PC-9 (cell line): ENCODE results near the gene LRRC3C.

Experiments used
- CTCF ChIP-seq: fragments of 200-600 bp; sonication (generic); conservative IDR thresholded peaks from 2 replicates; pipeline ENCODE4 v1.6.1; 2017; ENCODE audit warnings: mixed run types, antibody characterized with exemption, mild to moderate bottlenecking, moderate library complexity
- EZH2 ChIP-seq: fragments of 200-600 bp; sonication (generic); IDR thresholded peaks from 2 replicates; pipeline ENCODE4 v1.8.0; 2017; ENCODE audit warnings: antibody characterized with exemption, low read depth

- TF ChIP-seq CTCF (no peak), EZH2 (no peak)
These were observed 46.0 kb downstream of the LRRC3C start for GRCh38 chr17:39973496-39973895.
